NCI-H187 (cell line): Measurements from ENCODE around the gene CA4.
A peak's percentile ranks its signal among the peaks of the same experiment; 100 is the strongest.

Source experiments
- DNase-seq, 2 experiments: peaks; one replicate each; lab custom pipeline; 2025; lab: John Stamatoyannopoulos, UW

CA4 gene

GRCh38 chr17:60130466-60130865 lies 19.3 kb upstream of the CA4 start:
- no peak for DNase-seq

GRCh38 chr17:60134396-60135150 lies 15.2 kb upstream of the CA4 start:
- DNase-seq = no peak

- DNase-seq = peak; percentile 75 to 86
These were observed 14.4 kb upstream of the CA4 start for GRCh38 chr17:60135151-60135950.

GRCh38 chr17:60135951-60136666 lies 13.7 kb upstream of the CA4 start:
- DNase-seq = no peak

- DNase-seq = no peak
These were observed 12.0 kb upstream of the CA4 start for GRCh38 chr17:60137731-60138130.

- DNase-seq = no peak
These were observed 10.9 kb upstream of the CA4 start for GRCh38 chr17:60138769-60139437.

- DNase-seq = no peak
These were observed 10.1 kb upstream of the CA4 start for GRCh38 chr17:60139438-60140285.

GRCh38 chr17:60141111-60142018 lies 8.4 kb upstream of the CA4 start:
- no peak for DNase-seq

GRCh38 chr17:60142872-60143499 lies 6.8 kb upstream of the CA4 start:
- DNase-seq = peak; percentile 32 to 70

GRCh38 chr17:60145006-60145935 lies 4.5 kb upstream of the CA4 start:
- no peak for DNase-seq

- DNase-seq = no peak
These were observed 3.6 kb upstream of the CA4 start for GRCh38 chr17:60146206-60146605.

- DNase-seq = no peak
These were observed 2.1 kb upstream of the CA4 start for GRCh38 chr17:60147553-60148223.

- DNase-seq = no peak
These were observed 1.4 kb upstream of the CA4 start for GRCh38 chr17:60148373-60148772.

GRCh38 chr17:60151355-60151754 lies 1.6 kb downstream of the CA4 start:
- DNase-seq = no peak

- DNase-seq = no peak
These were observed 4.0 kb downstream of the CA4 start for GRCh38 chr17:60153606-60154390.

GRCh38 chr17:60154616-60155426 lies 5.0 kb downstream of the CA4 start:
- DNase-seq = no peak
